MCF 10A (cell line): ENCODE results near the gene MINK1. TPM values are rescaled to one million over a fixed set of nuclear protein-coding genes. Genes with fewer than 3 reads are reported as not detected.

ENCODE experiments used
- BruUV-seq: library from RNA; stranded (reverse); fragments of 400-500 nt; replicated peaks from 2 replicates; lab custom pipeline; 2021; lab: Mats Ljungman, UMichigan
- CTCF ChIA-PET: fragments of 300-600 bp; sonication (Branson Sonifier 250); formaldehyde crosslinking; extraction: SDS; loops from one replicate; lab custom pipeline; 2021; ENCODE audit warnings: antibody characterized with exemption, inconsistent platforms; lab: Yijun Ruan, JAX
- POLR2A ChIA-PET: fragments of 300-600, 350-650 bp; sonication (Branson Sonifier 250); formaldehyde crosslinking; extraction: SDS; loops from one replicate; lab custom pipeline; 2020; ENCODE audit warnings: antibody characterized with exemption, inconsistent platforms; lab: Yijun Ruan, JAX
- DNase-seq: peaks from one replicate; pipeline ENCODE4 v3.0.0-alpha.2; 2018; ENCODE audit not compliant: unreplicated experiment
- H3K27ac Mint-ChIP-seq: one replicate; pipeline ENCODE4 v1.8.0; 2022; ENCODE audit warnings: mild to moderate bottlenecking, low read depth, mixed read lengths; ENCODE audit not compliant: unreplicated experiment
- H3K27me3 Mint-ChIP-seq: one replicate; pipeline ENCODE4 v1.8.0; 2022; ENCODE audit warnings: mixed read lengths; ENCODE audit not compliant: insufficient read depth, unreplicated experiment
- H3K36me3 Mint-ChIP-seq: one replicate; pipeline ENCODE4 v1.8.0; 2022; ENCODE audit warnings: mild to moderate bottlenecking, moderate library complexity, mixed read lengths; ENCODE audit not compliant: insufficient read depth, unreplicated experiment
- H3K4me1 Mint-ChIP-seq: one replicate; pipeline ENCODE4 v1.8.0; 2022; ENCODE audit warnings: mixed read lengths; ENCODE audit not compliant: insufficient read depth, unreplicated experiment
- H3K4me3 Mint-ChIP-seq: one replicate; pipeline ENCODE4 v1.8.0; 2022; ENCODE audit warnings: mild to moderate bottlenecking, moderate library complexity, mixed read lengths; ENCODE audit not compliant: unreplicated experiment
- H3K9me3 Mint-ChIP-seq: one replicate; pipeline ENCODE4 v1.8.0; 2022; ENCODE audit warnings: mixed read lengths; ENCODE audit not compliant: unreplicated experiment
- intact Hi-C: fragments of 100-400 bp; cut with micrococcal nuclease; formaldehyde crosslinking; loops from 2 replicates; pipeline ENCODE4 v1.14.1; 2022
- total RNA-seq: library from RNA; stranded (reverse); gene quantifications from 2 replicates; pipeline ENCODE4 v1.2.3, GENCODE V29; 2022
- TF ChIP-seq, protein P1 (sequence below): fragments of 200-600 bp; IDR thresholded peaks from one replicate; pipeline ENCODE4 v1.8.0; 2022; ENCODE audit warnings: antibody characterized with exemption, mild to moderate bottlenecking; ENCODE audit not compliant: unreplicated experiment

Gene MINK1
- total RNA-seq, 1 experiment from 2014 or later = 124 TPM

DNA sequence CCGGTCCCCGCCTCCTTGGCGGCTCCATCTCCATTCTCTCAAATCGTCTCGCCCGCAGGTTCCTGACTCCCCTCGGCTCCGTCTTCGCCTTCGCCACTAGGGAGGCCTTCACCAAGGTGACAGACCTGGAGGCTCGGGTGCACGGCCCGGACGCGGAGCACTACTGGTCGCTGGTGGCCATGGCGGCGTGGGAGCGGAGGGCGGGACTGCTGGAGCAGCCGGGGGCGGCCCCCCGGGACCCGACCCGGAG is 43.5 kb upstream of the MINK1 start:
- Mint-ChIP-seq H3K27ac (peak overlapping the region; percentile 93), H3K9me3 (no peaks in the 10 kb centered on the region), H3K27me3 (no peaks in the 10 kb centered on the region), H3K36me3 (no peaks in the 10 kb centered on the region), H3K4me3 (peak overlapping the region; percentile 75), H3K4me1 (peaks cover 18% of the 10 kb centered on the region)
- intact Hi-C loops = no loop called here
- TF ChIP-seq, protein P1, sequence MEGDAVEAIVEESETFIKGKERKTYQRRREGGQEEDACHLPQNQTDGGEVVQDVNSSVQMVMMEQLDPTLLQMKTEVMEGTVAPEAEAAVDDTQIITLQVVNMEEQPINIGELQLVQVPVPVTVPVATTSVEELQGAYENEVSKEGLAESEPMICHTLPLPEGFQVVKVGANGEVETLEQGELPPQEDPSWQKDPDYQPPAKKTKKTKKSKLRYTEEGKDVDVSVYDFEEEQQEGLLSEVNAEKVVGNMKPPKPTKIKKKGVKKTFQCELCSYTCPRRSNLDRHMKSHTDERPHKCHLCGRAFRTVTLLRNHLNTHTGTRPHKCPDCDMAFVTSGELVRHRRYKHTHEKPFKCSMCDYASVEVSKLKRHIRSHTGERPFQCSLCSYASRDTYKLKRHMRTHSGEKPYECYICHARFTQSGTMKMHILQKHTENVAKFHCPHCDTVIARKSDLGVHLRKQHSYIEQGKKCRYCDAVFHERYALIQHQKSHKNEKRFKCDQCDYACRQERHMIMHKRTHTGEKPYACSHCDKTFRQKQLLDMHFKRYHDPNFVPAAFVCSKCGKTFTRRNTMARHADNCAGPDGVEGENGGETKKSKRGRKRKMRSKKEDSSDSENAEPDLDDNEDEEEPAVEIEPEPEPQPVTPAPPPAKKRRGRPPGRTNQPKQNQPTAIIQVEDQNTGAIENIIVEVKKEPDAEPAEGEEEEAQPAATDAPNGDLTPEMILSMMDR = no peak
- ChIA-PET POLR2A (interaction anchor here (0.6 to 4.0 kb wide), 35 partner anchors 10 to 182 kb away, joined by 3 to 51 read pairs (median 5); partner anchors contain the start of genes ARRB2, CHRNE, MED11 and MINK1), CTCF (interaction anchor here (0.6 to 6.0 kb wide), 25 partner anchors 10 to 179 kb away, joined by 3 to 88 read pairs (median 5); partner anchors contain the start of genes CHRNE, MED11, PLD2 and RNF167)
- no TSS peak for BruUV-seq
- no peak for DNase-seq

DNA sequence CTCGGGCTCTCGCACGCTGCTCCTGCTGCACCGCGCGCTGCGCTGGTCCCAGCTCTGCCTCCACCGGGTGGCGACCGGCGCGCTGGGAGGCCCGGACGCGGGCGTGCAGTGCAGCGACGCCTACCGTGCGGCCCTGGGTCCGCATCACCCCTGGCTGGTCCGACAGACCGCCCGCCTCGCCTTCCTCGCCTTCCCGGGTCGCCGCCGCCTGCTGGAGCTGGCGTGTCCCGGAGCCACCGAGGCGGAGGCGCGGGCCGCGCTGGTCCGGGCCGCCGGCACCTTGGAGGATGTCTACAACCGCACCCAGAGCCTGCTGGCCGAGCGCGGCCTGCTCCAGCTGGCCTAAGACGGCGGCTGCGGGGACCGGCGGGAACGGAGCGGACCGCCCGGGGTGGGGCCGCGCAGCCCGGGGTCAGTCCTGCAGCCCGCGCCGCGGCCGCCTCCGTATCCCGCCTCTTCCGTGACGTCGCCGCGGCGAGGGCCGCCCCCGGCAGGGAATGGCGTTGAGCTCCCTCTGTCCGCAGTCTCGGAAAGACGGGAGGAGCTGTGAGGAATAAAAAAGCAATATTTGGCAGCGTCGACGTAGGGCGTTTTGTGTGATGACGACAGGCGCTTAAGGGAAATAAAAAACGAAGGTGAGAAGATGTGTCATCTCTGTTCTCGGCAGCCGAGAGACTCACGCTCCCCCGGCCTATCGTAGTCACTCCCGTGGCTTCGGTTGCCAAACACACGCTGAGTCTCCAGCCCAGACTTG is 43.0 kb upstream of the MINK1 start:
- H3K9me3 Mint-ChIP-seq = no peaks in the 10 kb centered on the region
- ChIA-PET CTCF (interaction anchor here (0.6 to 6.0 kb wide), 38 partner anchors 10 to 1004 kb away, joined by 3 to 88 read pairs (median 4); partner anchors contain the start of genes CHRNE, MED11, PLD2 and RNF167), POLR2A (interaction anchor here (0.6 to 4.0 kb wide), 53 partner anchors 9 to 236 kb away, joined by 3 to 51 read pairs (median 4); partner anchors contain the start of genes ARRB2, CAMTA2, CHRNE and MED11)
- no peaks in the 10 kb centered on the region for H3K36me3 Mint-ChIP-seq
- intact Hi-C loops = loop anchor here (1.0 kb wide), 4 partner anchors 43 to 92 kb away; partner anchors contain the start of genes ARRB2, MED11 and MINK1
- peaks cover 18% of the 10 kb centered on the region for H3K4me1 Mint-ChIP-seq
- no TSS peak for BruUV-seq
- no peaks in the 10 kb centered on the region for H3K27me3 Mint-ChIP-seq
- peak; percentile 95 for DNase-seq
- H3K27ac Mint-ChIP-seq = peak overlapping the region; percentile 93
- H3K4me3 Mint-ChIP-seq = peak overlapping the region; percentile 75
- TF ChIP-seq, protein P1 = peak; percentile 70

DNA sequence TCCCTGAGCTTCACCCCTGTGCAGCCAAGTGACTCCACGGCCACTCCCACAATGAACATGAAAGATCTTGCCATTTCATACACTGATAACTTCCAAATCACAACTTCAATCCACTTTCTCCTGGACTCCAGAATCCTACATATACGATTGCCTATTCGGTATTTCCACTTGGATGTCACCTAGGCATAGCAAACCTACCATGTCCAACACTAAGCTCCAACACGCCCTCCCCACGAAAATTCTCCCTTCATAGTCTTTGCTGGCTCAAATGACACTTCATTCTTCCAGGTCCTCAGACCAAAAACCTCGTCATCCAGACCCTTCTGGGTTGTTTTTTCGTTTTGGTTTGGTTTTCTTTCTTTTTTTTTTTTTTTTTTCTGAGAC is 42.4 kb upstream of the MINK1 start:
- Mint-ChIP-seq H3K4me1 (peaks cover 18% of the 10 kb centered on the region), H3K27me3 (no peaks in the 10 kb centered on the region), H3K4me3 (peak overlapping the region; percentile 75), H3K27ac (peak overlapping the region; percentile 93), H3K9me3 (no peaks in the 10 kb centered on the region), H3K36me3 (no peaks in the 10 kb centered on the region)
- ChIA-PET POLR2A (interaction anchor here (0.6 to 4.0 kb wide), 47 partner anchors 10 to 236 kb away, joined by 3 to 51 read pairs (median 4); partner anchors contain the start of genes ARRB2, CAMTA2, CHRNE and MED11), CTCF (interaction anchor here (0.6 to 6.0 kb wide), 27 partner anchors 10 to 1003 kb away, joined by 3 to 88 read pairs (median 5); partner anchors contain the start of genes CHRNE, MED11 and PLD2)
- no peak for DNase-seq
- TF ChIP-seq, protein P1 = no peak
- intact Hi-C loops = loop anchor here (1.0 kb wide), 4 partner anchors 43 to 92 kb away; partner anchors contain the start of genes ARRB2, MED11 and MINK1
- no TSS peak for BruUV-seq

DNA sequence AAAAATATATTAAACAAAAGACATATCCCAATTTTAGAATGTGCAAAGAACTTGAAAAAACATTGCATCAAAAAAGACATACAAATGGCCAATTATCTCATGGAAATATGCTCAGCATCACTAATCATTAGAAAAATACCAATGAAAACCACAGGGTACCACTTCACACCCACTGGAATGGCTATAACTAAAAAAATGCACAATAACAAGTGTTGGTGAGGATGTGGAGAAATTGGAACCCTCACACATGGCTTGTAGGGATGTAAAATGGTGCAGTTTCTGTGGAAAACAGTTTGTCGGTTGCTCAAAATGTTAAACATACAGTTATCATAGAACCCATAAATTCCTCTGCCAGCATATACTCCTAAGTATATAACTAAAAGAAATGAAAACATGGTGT is 38.0 kb upstream of the MINK1 start:
- DNase-seq = no peak
- POLR2A ChIA-PET = no interaction called here

More for the DNA sequence above, 38.0 kb upstream of the MINK1 start:
- Mint-ChIP-seq H3K27me3 (no peaks in the 10 kb centered on the region), H3K36me3 (peaks cover 14% of the 10 kb centered on the region), H3K9me3 (no peaks in the 10 kb centered on the region), H3K27ac (peak overlapping the region; percentile 88), H3K4me3 (no peak overlapping the region), H3K4me1 (peaks cover 16% of the 10 kb centered on the region)
- TF ChIP-seq, protein P1 = no peak
- CTCF ChIA-PET = no interaction called here
- BruUV-seq = no TSS peak
- intact Hi-C loops = no loop called here
